22Rv1 (cell line): ENCODE measurements around the gene ATN1.

Source experiments
- H3K27ac ChIP-seq: fragments of 450-650 bp; 2 replicates; pipeline ENCODE4 v1.5.1; 2017
- ZFX ChIP-seq: fragments of 450-650 bp; IDR thresholded peaks from 2 replicates; pipeline ENCODE4 v1.6.1; 2017; ENCODE audit warnings: antibody characterized with exemption, borderline replicate concordance
- TF ChIP-seq, protein P1 (sequence below): fragments of 450-650 bp; IDR thresholded peaks from 2 replicates; pipeline ENCODE4 v1.5.1; 2017; ENCODE audit warnings: mild to moderate bottlenecking

The ATN1 gene

DNA sequence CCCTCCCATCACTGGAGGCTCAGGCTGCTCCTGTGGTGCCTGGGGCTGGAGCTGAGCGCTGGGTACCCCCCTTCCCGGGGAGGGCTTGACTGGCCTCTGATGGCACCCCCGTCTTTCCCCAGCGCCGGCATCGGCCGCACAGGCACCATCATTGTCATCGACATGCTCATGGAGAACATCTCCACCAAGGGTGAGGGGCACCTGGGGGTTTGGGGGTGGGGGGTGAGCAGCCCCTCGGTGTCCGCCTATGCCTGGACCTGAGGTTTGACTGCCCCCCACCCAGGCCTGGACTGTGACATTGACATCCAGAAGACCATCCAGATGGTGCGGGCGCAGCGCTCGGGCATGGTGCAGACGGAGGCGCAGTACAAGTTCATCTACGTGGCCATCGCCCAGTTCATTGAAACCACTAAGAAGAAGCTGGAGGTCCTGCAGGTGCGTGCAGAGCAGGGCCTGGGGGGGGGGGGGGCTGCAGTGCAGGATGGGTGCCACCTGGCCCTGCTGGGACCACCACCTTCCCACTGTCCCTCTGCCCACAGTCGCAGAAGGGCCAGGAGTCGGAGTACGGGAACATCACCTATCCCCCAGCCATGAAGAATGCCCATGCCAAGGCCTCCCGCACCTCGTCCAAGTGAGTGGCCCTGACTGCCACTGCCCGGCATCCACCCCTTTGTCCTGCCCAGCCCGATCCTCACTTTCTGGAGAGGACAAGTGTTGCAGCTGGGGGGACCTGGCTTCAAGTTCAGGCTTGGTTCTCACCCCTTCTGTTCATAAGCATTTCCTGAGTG, 32.2 kb downstream of the ATN1 start:
- TF ChIP-seq, protein P1, sequence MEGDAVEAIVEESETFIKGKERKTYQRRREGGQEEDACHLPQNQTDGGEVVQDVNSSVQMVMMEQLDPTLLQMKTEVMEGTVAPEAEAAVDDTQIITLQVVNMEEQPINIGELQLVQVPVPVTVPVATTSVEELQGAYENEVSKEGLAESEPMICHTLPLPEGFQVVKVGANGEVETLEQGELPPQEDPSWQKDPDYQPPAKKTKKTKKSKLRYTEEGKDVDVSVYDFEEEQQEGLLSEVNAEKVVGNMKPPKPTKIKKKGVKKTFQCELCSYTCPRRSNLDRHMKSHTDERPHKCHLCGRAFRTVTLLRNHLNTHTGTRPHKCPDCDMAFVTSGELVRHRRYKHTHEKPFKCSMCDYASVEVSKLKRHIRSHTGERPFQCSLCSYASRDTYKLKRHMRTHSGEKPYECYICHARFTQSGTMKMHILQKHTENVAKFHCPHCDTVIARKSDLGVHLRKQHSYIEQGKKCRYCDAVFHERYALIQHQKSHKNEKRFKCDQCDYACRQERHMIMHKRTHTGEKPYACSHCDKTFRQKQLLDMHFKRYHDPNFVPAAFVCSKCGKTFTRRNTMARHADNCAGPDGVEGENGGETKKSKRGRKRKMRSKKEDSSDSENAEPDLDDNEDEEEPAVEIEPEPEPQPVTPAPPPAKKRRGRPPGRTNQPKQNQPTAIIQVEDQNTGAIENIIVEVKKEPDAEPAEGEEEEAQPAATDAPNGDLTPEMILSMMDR, result no peak
- TF ChIP-seq ZFX, result no peak
- peak overlapping the region; percentile 100 for H3K27ac ChIP-seq

DNA sequence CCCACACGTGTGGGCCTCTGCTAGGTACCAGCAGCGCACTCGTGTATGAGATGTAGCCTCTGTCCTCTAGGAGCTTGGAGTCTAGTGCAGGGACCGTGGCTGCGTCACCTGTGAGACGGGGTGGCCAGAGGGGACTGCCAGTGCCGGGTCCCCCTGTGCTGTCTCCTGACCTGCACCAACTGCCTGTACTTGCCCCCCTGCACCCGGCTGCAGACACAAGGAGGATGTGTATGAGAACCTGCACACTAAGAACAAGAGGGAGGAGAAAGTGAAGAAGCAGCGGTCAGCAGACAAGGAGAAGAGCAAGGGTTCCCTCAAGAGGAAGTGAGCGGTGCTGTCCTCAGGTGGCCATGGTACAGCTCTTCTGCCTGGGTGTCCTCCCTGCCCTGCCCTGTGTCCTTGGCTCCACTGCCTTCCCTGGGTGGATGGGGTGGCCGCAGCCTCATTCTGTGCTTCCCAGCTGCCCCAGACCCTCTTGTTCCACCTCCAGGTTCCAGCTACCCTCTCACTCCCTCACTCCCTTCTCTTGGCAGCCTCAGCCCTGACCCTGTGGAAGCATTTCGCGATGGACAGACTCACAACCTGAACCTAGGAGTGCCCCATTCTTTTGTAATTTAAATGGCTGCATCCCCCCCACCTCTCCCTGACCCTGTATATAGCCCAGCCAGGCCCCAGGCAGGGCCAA, 33.0 kb downstream of the ATN1 start:
- H3K27ac ChIP-seq, result peak overlapping the region; percentile 100
- no peak for TF ChIP-seq ZFX
- TF ChIP-seq, protein P1, result no peak

DNA sequence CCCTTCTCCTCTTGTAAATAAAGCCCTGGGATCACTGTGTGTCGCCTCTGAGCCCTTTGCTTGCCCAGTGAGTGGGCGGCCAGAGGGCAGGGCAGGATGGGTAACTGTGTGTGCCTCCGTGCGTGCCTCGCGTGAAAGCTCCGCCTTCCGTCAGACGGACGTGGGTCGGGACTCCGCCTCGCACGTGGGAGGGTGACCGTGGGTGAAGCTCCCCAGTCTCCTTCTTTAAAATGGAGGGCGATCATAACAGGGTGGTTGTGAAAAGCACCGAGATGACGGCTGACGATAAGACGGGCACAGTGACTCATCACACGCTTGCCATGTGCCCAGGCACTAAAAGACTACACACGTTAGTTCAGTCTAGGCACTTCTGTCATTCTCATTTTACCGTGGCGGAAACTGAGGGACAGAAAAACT, 33.5 kb downstream of the ATN1 start:
- no peak for TF ChIP-seq ZFX
- TF ChIP-seq, protein P1, result no peak
- H3K27ac ChIP-seq, result peak overlapping the region; percentile 100

DNA sequence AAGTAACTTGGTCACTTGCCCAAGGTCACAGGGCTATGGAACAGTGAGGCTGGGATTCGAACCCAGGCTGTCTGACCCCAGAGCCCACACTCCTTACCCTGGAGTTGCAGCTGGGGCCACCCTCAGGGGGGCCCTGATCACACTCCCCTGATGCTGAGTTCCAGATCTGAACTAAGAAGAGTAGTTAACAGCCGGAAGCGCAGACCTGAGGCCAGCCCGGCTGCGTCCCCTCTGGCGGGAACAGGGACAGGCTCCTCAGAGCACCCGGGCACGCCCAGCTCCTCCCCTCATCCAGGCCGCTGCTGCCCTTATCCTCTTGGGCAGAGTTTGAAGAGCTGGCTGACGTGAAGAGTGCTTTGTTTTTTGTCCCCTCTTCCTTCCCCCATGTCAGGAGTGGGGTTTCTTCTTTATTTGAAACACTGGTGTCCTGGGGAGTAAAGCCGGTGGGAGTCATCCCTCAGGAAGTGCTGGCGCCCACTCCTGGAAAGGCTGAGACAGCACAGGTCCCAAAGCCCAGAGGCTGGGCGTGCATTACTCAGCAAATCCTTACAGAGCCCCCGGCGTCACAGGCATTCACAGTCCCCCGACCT, 34.0 kb downstream of the ATN1 start:
- TF ChIP-seq, protein P1, result peak; percentile 95
- TF ChIP-seq ZFX, result no peak
- H3K27ac ChIP-seq, result peak overlapping the region; percentile 100

DNA sequence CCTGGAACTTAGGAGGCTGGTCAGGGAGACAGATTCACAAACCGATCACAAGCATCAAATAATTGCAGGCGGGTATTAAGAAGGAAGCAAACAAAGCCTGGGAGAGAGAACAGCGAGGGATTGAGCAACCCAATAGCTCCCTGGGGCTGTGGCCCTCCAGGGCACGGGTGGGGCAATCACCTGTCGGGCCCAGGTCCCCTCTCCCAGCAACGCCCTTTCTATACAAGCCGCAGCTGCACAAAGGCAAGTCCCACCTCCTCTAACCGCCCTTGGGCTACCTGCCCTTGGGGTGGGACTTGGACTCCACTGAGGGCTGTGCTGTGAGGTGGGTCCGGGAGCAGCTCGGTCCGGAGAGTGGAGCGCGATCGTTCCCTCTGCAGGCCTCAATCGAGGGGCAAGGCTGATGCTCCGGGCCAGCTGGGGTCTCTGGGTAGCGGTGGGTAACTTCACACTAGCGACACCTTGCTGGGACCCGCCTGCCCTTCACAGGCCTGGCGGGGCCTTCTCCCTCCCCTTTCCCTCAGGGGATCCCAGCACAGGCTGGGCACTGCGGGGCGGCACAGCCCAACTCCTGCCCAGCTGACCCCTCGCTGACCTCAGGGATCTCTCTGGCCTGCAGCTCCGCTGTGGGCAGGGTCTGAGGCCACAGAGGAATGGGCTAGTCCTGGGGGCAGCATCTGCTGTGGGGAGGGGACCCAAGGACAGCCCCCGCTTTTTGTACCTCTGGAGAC, 34.7 kb downstream of the ATN1 start:
- no peak for TF ChIP-seq ZFX
- TF ChIP-seq, protein P1, result peak; percentile 32
- peak overlapping the region; percentile 100 for H3K27ac ChIP-seq

DNA sequence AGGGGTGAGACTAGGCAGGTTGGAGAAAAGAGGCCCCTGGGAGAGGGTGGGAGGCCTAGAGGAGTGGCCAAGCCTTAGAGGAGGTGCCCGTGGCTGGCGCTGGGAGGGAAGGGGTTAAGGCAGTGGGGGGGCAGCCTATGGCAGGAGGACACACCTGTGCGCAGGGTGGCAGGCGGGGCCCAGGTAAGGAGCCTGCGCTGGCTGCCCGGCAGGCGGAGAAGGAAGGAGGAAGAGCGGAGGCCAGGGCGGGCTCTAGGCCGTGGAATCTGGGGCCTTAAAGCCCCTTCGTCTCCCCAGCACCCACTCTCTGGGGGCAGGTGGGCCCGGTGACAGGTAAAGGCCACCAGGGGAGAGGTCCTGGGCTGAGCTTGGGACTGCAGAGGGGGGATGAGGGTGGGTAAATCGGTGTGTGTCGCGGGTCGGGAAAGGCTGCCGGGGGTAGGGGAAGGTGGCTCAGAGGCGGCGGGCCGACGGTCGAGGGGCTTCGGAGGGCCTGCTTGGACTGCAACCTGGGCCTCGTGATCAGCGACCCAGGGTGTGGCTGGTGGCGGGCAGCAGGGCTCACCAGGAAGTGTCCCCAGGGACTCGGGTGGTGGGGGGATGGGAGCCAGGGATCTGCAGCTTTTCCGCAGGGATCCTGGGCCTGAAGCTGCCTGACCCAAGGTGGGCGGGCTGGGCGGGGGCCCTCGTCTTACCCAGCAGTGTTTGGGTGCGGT, 35.4 kb downstream of the ATN1 start:
- TF ChIP-seq, protein P1, result no peak
- no peak for TF ChIP-seq ZFX
- peak overlapping the region; percentile 100 for H3K27ac ChIP-seq
